ENCODE results near the gene MYBL2.
A peak's percentile ranks its signal among the peaks of the same experiment; 100 is the strongest.

Gene MYBL2

DNA sequence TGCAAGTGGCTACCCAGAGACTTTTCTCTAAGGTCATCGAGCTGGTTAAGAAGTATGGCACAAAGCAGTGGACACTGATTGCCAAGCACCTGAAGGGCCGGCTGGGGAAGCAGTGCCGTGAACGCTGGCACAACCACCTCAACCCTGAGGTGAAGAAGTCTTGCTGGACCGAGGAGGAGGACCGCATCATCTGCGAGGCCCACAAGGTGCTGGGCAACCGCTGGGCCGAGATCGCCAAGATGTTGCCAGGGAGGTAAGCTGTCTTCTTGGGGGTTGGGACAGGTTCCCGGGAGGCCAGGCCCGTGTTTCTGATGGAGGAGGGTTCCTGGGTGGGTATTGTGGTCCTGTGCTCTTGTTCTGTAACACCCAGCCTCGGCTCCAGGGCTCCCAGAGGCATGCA, 19.9 kb downstream of the MYBL2 start:
- DNase-seq (ENCODE audit: low spot score): no peak
- TF ChIP-seq, protein P1, sequence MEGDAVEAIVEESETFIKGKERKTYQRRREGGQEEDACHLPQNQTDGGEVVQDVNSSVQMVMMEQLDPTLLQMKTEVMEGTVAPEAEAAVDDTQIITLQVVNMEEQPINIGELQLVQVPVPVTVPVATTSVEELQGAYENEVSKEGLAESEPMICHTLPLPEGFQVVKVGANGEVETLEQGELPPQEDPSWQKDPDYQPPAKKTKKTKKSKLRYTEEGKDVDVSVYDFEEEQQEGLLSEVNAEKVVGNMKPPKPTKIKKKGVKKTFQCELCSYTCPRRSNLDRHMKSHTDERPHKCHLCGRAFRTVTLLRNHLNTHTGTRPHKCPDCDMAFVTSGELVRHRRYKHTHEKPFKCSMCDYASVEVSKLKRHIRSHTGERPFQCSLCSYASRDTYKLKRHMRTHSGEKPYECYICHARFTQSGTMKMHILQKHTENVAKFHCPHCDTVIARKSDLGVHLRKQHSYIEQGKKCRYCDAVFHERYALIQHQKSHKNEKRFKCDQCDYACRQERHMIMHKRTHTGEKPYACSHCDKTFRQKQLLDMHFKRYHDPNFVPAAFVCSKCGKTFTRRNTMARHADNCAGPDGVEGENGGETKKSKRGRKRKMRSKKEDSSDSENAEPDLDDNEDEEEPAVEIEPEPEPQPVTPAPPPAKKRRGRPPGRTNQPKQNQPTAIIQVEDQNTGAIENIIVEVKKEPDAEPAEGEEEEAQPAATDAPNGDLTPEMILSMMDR (IDR thresholded peaks at IDR 0.05; ENCODE audit: extremely low read depth, missing control alignments): no peak

DNA sequence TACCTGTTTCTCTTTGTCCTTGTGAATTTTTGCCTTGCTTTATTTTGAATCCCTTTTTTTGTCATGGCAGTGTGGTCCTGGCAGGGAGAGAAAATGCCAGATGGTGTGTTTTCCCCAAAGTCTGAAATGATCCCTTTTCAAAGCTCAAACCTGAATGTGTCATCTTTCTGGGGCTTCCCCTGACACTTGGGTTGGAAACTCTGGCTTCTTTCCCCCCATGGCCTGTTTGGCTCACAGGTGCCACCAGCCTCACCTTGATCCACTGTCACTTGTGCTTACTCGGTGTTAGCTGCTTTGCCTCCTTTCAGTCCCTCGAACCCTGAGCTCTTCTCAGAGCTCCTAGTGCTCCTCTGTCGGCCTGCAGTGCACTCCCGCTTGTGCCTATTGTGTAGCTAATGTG, 22.3 kb downstream of the MYBL2 start:
- no peak for DNase-seq (ENCODE audit: low spot score)
- TF ChIP-seq, protein P1 (IDR thresholded peaks at IDR 0.05; ENCODE audit: extremely low read depth, missing control alignments): no peak

DNA sequence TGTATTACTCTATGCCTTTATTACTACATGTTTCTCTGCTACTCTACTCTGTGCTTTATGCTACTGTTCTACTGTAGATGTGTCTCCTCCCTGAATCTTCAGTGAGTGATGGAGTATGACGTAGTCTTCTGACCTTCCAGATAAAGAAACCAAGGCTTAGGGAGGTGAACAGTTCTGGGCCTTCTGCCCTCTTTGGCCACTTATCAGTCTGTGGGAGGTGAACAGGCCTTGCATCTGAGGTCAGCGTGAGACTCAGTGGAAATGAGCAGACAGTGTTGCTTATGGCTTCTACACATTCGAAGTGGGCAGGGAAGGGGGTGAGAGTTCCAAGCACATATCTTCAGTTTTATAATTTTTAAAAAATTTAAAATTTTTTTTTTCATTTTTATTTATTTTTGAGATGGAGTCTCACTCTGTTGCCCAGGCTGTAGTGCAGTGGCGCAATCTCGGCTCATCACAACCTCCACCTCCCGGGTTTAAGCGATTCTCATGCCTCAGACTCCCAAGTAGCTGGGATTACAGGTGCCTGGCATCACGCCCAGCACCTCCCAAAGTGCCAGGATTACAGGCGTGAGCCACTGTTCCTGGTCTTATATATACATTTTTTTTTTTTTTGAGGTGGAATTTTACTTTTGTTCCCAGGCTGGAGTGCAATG, 24.2 kb downstream of the MYBL2 start:
- TF ChIP-seq, protein P1 (IDR thresholded peaks at IDR 0.05; ENCODE audit: extremely low read depth, missing control alignments): no peak
- no peak for DNase-seq (ENCODE audit: low spot score)

DNA sequence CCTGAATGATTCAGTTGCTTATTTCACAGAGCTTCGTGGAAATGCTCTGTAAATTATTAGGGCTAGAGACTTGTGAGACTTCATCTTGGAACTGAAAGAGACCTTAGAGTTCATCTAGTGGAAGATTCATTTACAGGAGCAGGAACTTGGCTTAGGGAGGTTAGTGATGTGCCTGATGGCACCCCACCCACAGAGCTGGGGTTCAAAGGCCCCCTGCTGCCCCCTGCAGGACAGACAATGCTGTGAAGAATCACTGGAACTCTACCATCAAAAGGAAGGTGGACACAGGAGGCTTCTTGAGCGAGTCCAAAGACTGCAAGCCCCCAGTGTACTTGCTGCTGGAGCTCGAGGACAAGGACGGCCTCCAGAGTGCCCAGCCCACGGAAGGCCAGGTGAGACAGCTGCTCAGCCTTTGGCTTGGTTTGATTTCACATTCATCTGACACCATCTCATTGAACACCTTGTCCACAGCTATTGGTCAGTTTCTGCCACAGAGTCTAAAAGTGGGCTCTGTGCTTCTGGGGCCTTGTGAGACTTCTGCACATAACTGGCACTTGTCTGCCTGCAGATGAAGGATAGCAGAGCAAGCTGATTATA, 25.1 kb downstream of the MYBL2 start:
- peak; percentile 74 for DNase-seq (ENCODE audit: low spot score)
- TF ChIP-seq, protein P1 (IDR thresholded peaks at IDR 0.05; ENCODE audit: extremely low read depth, missing control alignments): peak; percentile 58

DNA sequence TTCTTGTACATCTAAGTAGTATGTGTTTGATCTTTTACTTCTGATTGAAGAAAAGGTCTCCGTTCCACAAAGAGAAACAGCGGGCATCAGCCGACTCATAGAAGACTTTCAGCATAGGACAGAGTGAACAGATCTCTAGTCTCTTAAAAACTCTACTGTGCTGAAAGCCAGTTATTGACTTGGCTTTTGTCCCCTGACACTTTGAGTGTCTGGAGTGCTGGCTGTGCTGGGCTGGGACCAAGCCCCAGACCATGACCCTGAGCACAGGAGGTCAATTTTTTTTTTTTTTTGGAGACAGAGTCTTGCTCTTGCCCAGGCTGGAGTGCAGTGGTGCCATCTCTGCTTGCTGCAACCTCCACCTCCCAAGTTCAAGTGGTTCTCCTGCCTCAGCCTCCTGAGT, 27.8 kb downstream of the MYBL2 start:
- TF ChIP-seq, protein P1 (IDR thresholded peaks at IDR 0.05; ENCODE audit: extremely low read depth, missing control alignments): no peak
- DNase-seq (ENCODE audit: low spot score): no peak

DNA sequence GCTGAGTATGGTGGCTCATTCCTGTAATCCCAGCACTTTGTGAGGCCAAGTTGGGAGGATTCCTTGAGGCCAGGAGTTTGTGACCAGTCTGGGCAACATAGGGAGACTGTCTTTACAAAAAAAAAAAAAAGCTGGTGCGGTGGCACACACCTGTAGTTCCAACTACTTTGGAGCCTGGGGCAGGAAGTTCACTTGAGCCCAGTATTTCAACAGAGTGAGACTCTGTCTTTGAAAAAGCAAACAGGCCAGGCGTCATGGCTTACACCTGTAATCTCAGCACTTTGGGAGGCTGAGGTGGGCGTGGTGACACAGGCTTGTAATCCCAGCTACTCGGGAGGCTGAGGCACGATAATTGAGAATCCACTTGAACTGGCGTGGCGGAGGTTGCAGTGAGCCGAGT, 28.7 kb downstream of the MYBL2 start:
- DNase-seq (ENCODE audit: low spot score): no peak
- TF ChIP-seq, protein P1 (IDR thresholded peaks at IDR 0.05; ENCODE audit: extremely low read depth, missing control alignments): no peak

DNA sequence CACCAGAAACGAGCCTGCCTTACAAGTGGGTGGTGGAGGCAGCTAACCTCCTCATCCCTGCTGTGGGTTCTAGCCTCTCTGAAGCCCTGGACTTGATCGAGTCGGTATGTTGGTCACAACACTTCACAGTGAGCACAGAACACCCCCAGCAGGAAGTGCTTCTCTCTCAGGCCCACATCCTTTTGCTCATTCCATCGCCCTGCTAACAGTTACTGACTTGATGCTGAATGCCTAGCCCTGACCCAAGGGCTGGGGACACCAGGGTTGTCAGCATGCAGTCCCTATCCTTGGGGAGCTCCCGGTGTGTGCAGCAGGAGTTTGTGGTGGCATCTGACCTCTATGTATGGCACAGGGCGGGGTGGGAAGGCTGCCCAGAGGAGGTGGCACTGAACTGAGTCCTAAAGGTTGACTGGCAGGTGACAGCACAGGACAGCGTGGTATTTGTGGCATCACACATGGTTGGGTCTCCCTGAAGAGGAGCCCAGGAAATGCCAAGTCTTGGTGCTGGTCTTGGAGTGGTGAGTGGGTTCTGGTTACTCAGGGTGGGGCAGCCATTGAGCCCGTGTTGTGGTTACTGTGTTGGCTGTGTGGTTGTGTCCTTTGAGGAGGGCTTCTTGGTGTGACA, 33.1 kb downstream of the MYBL2 start:
- TF ChIP-seq, protein P1 (IDR thresholded peaks at IDR 0.05; ENCODE audit: extremely low read depth, missing control alignments): no peak
- no peak for DNase-seq (ENCODE audit: low spot score)

Data from GM20000 (cell line).